HEK293 (cell line): Measurements from ENCODE around the gene FGF6.

Experiments
- ZFP37 ChIP-seq: fragments of 450-650 bp; formaldehyde crosslinking; IDR thresholded peaks from 2 replicates; pipeline ENCODE4 v1.5.1; 2016; ENCODE audit warnings: missing biosample characterization, missing genetic modification characterization
- ZNF23 ChIP-seq: fragments of 450-650 bp; formaldehyde crosslinking; IDR thresholded peaks from 2 replicates; pipeline ENCODE4 v1.5.1; 2016; ENCODE audit warnings: missing biosample characterization, missing genetic modification characterization, borderline replicate concordance
- ZNF654 ChIP-seq: fragments of 450-650 bp; formaldehyde crosslinking; IDR thresholded peaks from 2 replicates; pipeline ENCODE4 v1.5.1; 2016; ENCODE audit warnings: low read depth, missing biosample characterization, missing genetic modification characterization
- TF ChIP-seq, protein P1 (sequence below): fragments of 450-650 bp; formaldehyde crosslinking; IDR thresholded peaks from 2 replicates; pipeline ENCODE4 v1.5.1; 2017; ENCODE audit warnings: missing biosample characterization, missing genetic modification characterization
- TF ChIP-seq, protein P2 (sequence below): fragments of 450-650 bp; formaldehyde crosslinking; IDR thresholded peaks from 2 replicates; pipeline ENCODE4 v1.5.1; 2016; ENCODE audit warnings: missing biosample characterization, missing genetic modification characterization
- TF ChIP-seq, protein P3 (sequence below): fragments of 450-650 bp; formaldehyde crosslinking; IDR thresholded peaks from 2 replicates; pipeline ENCODE4 v1.5.1; 2016; ENCODE audit warnings: missing biosample characterization, missing genetic modification characterization, low read depth

DNA sequence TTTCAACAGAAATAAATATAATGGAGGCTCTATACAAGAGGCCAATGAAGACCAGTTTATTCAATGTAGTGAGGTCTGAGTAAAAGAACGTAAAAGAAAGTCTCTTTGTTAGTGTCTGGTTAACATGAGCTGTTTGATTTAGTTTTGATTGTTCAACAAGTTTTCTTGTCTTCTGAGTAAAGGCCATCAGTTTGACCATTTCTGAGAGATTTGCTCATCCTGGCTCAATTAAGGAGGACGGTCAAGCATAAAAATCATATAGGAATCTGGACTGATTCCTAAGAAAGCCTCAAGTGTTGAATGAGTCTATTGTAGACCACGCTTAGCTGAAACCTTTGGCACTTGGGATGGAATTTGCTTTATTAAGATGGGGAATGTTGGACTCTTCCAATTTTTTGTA, 33.6 kb downstream of the FGF6 start:
- TF ChIP-seq ZNF23 (tag by site-specific recombination) (no peak), ZNF654 (tag by site-specific recombination) (no peak), ZFP37 (no peak)
- TF ChIP-seq, protein P1, sequence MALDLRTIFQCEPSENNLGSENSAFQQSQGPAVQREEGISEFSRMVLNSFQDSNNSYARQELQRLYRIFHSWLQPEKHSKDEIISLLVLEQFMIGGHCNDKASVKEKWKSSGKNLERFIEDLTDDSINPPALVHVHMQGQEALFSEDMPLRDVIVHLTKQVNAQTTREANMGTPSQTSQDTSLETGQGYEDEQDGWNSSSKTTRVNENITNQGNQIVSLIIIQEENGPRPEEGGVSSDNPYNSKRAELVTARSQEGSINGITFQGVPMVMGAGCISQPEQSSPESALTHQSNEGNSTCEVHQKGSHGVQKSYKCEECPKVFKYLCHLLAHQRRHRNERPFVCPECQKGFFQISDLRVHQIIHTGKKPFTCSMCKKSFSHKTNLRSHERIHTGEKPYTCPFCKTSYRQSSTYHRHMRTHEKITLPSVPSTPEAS, result no peak
- TF ChIP-seq, protein P2, sequence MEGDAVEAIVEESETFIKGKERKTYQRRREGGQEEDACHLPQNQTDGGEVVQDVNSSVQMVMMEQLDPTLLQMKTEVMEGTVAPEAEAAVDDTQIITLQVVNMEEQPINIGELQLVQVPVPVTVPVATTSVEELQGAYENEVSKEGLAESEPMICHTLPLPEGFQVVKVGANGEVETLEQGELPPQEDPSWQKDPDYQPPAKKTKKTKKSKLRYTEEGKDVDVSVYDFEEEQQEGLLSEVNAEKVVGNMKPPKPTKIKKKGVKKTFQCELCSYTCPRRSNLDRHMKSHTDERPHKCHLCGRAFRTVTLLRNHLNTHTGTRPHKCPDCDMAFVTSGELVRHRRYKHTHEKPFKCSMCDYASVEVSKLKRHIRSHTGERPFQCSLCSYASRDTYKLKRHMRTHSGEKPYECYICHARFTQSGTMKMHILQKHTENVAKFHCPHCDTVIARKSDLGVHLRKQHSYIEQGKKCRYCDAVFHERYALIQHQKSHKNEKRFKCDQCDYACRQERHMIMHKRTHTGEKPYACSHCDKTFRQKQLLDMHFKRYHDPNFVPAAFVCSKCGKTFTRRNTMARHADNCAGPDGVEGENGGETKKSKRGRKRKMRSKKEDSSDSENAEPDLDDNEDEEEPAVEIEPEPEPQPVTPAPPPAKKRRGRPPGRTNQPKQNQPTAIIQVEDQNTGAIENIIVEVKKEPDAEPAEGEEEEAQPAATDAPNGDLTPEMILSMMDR (tag by site-specific recombination), result no peak
- TF ChIP-seq, protein P3, sequence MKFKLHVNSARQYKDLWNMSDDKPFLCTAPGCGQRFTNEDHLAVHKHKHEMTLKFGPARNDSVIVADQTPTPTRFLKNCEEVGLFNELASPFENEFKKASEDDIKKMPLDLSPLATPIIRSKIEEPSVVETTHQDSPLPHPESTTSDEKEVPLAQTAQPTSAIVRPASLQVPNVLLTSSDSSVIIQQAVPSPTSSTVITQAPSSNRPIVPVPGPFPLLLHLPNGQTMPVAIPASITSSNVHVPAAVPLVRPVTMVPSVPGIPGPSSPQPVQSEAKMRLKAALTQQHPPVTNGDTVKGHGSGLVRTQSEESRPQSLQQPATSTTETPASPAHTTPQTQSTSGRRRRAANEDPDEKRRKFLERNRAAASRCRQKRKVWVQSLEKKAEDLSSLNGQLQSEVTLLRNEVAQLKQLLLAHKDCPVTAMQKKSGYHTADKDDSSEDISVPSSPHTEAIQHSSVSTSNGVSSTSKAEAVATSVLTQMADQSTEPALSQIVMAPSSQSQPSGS (tag by site-specific recombination), result no peak
